Urothelium cell line (cell line): ENCODE data around the gene RSBN1L.
"Not testable (repeated sequence)": the region's sequence is repeated elsewhere in the genome, so short reads cannot be mapped to it uniquely, and the experiment has no call there.

Source experiments
- DNase-seq: peaks from one replicate; pipeline ENCODE4 v3.0.0; 2011; ENCODE audit warnings: low spot score, mixed read lengths
- FAIRE-seq: peaks from 2 replicates; lab custom pipeline; 2011; peaks lifted over from hg19 to GRCh38; lab: Jason Lieb, UNC

The RSBN1L gene

GRCh38 chr7:77696057-77696642 is at the start of gene RSBN1L:
Gene RSBN1L, plus strand, starts transcription at chr7:77696459. Its CDS starts 11 bp downstream, at chr7:77696470.
- DNase-seq (peak; percentile 99), FAIRE-seq (peak; percentile 91)

- no peak for FAIRE-seq
- DNase-seq, result no peak
Observed at GRCh38 chr7:77648742-77649338, 47.4 kb upstream of the RSBN1L start.

- FAIRE-seq (no peak), DNase-seq (no peak)
Observed at GRCh38 chr7:77649716-77650349, 46.4 kb upstream of the RSBN1L start.

- no peak for FAIRE-seq
- peak; percentile 62 for DNase-seq
Observed at GRCh38 chr7:77651575-77652162, 44.6 kb upstream of the RSBN1L start.

GRCh38 chr7:77652826-77653225 is 43.4 kb upstream of the RSBN1L start:
- not testable (repeated sequence) for FAIRE-seq, DNase-seq

GRCh38 chr7:77653572-77653971 is 42.7 kb upstream of the RSBN1L start:
- DNase-seq (no peak), FAIRE-seq (no peak)

DNA sequence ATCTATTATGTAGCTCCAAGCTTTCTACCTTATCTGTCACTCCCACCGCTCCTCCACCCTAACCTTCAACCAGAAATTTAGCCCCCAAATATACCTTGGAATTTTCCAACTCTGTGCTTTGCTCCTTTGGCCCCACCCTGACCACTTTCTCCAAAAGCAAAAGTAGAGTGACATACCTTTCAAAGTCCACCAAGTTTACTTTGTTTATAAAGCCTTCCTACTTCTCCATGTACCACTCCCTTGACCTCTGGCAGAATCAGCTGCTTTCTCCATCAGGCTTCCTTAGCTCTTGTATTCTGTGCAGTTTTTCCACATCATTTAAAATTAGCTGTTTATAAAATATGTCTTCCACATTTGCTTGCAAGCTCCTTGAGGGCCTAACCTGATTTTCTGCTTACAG is 40.9 kb upstream of the RSBN1L start:
- DNase-seq, result no peak
- FAIRE-seq, result no peak

DNA sequence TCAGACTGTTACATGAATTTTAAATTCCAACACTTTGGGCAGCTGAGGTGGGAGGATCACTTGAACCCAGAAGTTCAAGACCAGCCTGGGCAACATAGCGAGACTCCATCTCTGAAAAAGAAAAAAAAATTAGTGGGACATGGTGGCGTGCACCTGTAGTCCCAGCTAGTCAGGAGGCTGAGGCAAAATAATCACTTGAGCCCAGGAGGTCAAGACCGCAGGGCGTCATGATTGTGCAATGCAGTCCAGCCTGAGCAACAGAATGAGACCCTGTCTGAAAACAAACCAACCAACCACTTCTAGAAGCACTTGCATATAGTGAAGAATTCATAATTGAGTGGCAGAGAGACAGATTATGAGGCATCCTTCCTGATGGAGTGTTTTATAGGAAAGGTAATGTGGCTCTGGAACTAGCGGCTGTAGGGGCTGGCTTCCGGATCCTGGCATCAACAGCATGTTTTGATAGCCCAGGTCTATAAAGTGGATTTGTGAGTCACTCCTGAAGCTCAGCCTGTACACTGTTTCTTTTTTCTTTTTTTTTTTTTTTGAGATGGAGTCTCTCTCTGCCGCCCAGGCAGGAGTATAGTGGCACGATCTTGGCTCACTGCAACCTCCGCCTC is 40.3 kb upstream of the RSBN1L start:
- FAIRE-seq, result no peak
- no peak for DNase-seq

- DNase-seq, result peak; percentile 17
Observed at GRCh38 chr7:77657427-77658224, 38.6 kb upstream of the RSBN1L start.

GRCh38 chr7:77658928-77659327 is 37.3 kb upstream of the RSBN1L start:
- DNase-seq, result no peak

More at GRCh38 chr7:77657427-77658224, 38.6 kb upstream of the RSBN1L start:
- FAIRE-seq, result no peak

GRCh38 chr7:77661816-77662215 is 34.4 kb upstream of the RSBN1L start:
- DNase-seq, result no peak
- FAIRE-seq, result no peak

More at GRCh38 chr7:77658928-77659327, 37.3 kb upstream of the RSBN1L start:
- no peak for FAIRE-seq

DNA sequence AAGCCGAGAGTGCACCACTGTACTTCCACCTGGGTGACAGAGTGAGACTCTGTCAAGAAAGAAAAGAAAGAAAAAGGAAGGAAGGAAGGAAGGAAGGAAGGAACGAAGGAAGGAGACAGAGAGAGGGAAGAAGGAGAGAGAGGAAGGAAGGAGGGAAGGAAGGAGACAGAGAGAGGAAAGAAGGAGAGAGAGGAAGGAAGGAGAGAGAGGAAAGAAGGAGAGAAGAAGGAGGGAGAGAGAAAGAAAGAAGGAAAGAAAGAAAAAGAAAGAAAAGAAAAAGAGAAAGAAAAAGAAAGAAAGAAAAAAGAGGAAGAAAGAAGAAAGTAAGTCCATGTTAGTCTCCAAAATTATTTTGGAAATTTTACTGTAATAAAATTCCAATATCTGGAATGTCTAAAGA is 33.4 kb upstream of the RSBN1L start:
- no peak for DNase-seq
- no peak for FAIRE-seq

GRCh38 chr7:77664715-77665114 is 31.5 kb upstream of the RSBN1L start:
- DNase-seq (no peak), FAIRE-seq (no peak)

DNA sequence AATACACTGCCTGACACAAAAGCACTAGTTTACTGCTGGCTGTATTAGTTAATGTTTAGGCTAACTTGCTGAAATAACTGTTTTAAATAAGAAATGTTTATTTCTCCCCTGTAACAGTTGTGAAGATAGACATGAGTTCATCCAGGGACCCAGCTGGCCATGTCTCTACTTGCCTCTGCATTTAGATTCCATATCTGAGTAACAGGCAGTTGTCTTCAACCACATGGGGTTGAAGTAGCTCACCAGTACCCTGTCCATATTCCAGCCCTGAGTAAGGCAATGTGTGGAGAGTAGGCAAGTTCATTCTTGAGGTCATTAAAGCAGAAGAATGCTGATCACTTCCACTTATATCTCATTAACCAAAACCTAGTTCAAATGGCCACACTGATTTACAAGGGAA is 31.1 kb upstream of the RSBN1L start:
- FAIRE-seq (no peak), DNase-seq (no peak)

- DNase-seq, result no peak
- no peak for FAIRE-seq
Observed at GRCh38 chr7:77667459-77668086, 28.7 kb upstream of the RSBN1L start.

DNA sequence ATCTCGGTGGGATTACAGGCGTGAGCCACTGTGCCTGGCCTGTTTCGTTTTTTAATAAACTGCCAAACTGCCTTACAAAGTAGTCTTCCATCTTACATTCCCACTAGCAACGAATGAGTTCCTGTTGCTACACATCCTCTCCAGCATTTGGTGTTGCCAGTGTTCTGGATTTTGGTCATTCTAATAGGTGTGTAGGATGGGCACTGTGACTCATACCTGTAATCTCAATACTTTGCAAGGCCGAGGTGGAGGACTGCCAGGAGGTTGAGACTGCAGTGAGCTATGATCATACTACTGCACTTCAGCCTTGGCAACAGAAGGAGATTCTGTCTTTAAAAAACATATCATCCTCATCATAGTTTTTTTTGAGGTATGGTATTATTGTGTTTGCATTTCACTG is 21.4 kb upstream of the RSBN1L start:
- FAIRE-seq (peak; percentile 80), DNase-seq (no peak)

- DNase-seq (no peak), FAIRE-seq (no peak)
Observed at GRCh38 chr7:77679608-77680007, 16.7 kb upstream of the RSBN1L start.

DNA sequence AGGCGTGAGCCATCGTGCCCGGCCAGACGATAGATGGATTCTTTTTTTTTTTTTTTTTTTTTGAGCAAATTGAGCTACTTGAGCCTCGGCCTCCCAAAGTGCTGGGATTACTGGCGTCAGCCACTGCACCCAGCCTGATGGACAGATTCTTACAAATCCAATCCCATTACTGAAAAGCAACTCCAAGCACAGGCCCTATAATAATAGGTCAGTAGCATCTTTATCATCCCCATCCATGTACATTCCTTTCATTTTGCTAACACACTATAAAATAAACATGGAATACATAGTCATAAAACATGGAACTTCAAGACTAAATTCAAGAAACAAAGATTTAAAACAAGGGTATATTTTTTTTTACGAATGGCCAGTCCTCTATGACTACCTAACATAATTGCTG is 16.0 kb upstream of the RSBN1L start:
- FAIRE-seq (no peak), DNase-seq (no peak)

DNA sequence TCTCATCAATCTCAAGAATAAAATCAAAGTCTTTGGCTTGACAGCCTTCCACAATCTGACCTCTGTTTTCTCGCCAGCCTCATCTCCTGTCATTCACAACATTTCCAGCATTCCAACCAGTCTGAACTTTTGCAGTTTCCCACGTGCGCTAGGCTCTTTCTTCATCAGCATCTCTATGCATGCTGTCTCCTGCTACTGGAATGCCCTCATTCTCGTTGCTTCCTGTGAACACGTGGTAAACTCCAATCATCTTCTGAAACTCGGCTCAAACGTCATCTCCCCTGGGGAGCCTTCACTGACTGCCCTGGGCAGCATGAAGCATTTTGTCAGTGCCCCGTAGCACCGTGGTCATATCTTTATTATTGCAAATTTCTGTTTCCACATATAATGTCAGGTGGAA is 12.2 kb upstream of the RSBN1L start:
- DNase-seq, result no peak
- no peak for FAIRE-seq

DNA sequence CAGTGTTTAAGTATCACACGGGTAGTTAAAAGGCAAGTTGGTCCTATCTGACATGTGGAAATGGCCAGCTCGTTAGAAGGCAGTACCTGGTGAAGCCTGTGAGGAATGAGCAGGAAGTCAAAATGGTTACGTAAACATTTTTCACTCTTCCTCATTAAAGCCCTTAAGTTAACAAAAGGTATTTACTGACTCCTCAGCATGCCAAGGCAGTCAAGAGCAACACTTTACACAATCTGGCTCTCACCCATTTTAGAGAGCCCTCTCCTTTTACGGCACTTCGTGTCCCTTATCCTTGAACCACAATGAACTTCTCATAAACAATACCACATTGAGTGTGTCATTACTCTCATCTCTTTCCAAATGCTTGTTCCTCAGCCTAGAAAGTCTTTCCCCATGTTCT is 11.0 kb upstream of the RSBN1L start:
- DNase-seq, result no peak
- FAIRE-seq, result no peak
